ENCODE measurements around the gene PRKN. TPM values are rescaled to one million over a fixed set of nuclear protein-coding genes. Genes with fewer than 3 reads are reported as not detected.

The PRKN gene
- total RNA-seq, 2 donors from 2014 or later = 7.6 to 7.9 TPM

DNA sequence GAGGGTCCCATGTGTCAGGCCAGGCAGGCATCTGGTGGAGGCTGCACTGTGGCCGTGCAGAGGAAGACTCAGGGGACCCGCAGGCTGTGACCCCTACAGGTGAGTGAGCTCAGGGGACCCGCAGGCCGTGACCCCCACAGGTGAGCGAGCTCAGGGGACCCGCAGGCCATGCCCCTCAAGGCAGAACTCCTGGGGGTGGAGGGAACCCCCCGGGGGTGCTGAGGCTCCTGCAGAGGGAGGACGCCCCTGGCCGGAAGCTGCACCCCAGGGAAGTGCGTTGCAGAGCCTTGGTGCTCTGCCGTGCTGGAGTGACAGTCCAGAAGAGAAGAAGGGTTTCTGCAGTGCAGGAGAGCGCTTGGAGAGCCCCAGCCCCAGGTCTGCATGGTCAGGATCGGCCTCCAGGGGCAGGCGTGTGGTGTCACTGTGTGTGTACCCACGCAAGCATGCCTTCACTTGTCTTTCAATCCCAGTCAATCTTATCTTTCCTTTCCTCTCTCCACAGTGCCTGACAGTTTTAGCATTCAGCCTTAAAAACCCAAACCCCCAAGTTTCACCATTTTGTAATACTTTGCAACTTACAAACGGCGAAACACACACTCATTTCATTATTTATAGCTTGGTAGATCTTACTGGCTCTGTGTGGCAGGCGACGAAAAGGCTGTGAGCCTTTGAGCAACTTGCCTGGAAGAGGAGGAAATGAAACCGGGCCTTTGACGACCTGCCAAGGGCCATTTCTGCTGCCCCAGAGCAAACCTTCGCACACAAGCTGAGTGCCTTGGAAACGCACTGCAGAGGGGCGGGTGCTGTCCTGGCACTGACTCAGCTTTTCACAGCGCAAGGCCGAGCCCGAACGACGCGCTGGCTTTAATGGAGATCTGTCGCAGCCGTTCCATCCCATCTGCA, 1352.3 kb downstream of the PRKN start:
- DNase-seq (ENCODE audit: low spot score) = peak; percentile 94
- intact Hi-C loops (cut with DNase I) = loop anchor here (5.0 kb wide), 2 partner anchors 223 to 443 kb away; no protein-coding TSS in a partner anchor

GRCh38 chr6:161373905-161374451, 1353.6 kb downstream of the PRKN start:
- DNase-seq (ENCODE audit: low spot score) = peak; percentile 92
- intact Hi-C loops (cut with DNase I) = loop anchor here in 1 of 2 donors (5.0 kb wide), 2 partner anchors 222 to 442 kb away; no protein-coding TSS in a partner anchor

DNA sequence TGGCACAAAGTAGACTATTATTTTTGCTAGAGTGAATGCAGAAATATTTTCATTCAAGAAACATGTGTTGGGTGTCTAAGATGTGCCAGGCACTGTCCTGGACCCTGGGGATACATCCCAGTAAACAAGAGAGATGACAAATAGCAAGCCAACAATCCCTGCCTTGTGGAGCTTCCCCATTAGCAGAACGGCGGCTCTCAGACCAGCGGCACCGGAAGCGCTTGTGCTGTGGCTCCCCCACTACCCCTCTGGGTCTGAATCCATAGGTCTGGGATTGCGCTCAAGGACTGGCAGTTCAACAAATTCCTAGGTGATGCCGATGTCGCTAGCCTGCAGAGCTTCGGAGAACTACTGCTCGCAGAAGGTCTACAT, 1355.2 kb downstream of the PRKN start:
- intact Hi-C loops (cut with DNase I) = loop anchor here in 1 of 2 donors (5.0 kb wide), 2 partner anchors 220 to 440 kb away; no protein-coding TSS in a partner anchor

DNA sequence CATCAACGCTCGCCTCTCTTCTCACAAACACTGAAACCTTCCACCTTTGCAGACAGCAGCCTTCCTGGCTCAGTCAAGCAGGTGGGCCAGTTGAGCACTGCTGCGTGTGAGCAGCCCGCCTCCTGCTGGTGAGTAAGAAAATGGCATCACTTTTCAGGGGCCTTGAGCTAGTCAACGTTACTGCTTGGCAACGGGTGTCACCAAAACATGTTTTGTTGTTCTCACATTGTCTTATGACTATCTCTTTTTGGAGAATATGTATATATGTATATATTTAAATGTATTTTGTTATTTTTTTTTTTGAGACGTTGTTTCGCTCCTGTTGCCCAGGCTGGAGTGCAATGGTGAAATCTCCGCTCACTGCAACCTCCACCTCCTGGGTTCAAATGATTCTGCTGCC, 1356.7 kb downstream of the PRKN start:
- intact Hi-C loops (cut with DNase I) = loop anchor here in 1 of 2 donors (5.0 kb wide), 2 partner anchors 219 to 439 kb away; no protein-coding TSS in a partner anchor

More for the DNA sequence above, 1355.2 kb downstream of the PRKN start:
- DNase-seq (ENCODE audit: low spot score) = no peak

DNA sequence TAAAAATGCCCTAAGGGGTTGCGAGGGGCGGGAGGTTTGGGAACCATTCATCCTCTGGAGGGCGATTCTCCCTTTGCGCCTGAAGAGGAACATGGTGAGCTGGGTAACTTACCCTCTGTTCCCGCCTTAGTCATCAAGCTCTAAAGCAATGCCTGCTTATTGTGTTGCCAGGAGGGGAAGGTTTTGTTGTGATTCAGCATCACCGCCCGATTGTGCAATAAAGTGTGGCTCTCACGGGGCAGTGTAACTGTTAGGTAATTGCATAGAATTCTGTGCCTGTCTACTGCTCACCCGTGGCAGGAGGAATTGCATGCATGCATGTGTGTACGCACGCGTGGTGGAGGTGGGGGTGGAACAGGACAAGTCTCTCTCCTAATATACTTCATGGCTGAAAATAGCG, 1358.2 kb downstream of the PRKN start:
- no peak for DNase-seq (ENCODE audit: low spot score)
- intact Hi-C loops (cut with DNase I) = loop anchor here in 1 of 2 donors (2.0 kb wide), 1 partner anchor 625 kb away; no protein-coding TSS in a partner anchor

More for the DNA sequence above, 1356.7 kb downstream of the PRKN start:
- no peak for DNase-seq (ENCODE audit: low spot score)

- intact Hi-C loops (cut with DNase I) = loop anchor here in 1 of 2 donors (2.0 kb wide), 1 partner anchor 624 kb away; no protein-coding TSS in a partner anchor
- DNase-seq (ENCODE audit: low spot score) = peak; percentile 66
Measured at GRCh38 chr6:161368514-161368913, 1359.1 kb downstream of the PRKN start.

GRCh38 chr6:161367472-161367871, 1360.1 kb downstream of the PRKN start:
- DNase-seq (ENCODE audit: low spot score) = peak; percentile 72
- intact Hi-C loops (cut with DNase I) = no loop called here

GRCh38 chr6:161366301-161366923, 1361.2 kb downstream of the PRKN start:
- intact Hi-C loops (cut with DNase I) = no loop called here

GRCh38 chr6:161365633-161366032, 1361.9 kb downstream of the PRKN start:
- DNase-seq (ENCODE audit: low spot score) = no peak

More at GRCh38 chr6:161366301-161366923, 1361.2 kb downstream of the PRKN start:
- DNase-seq (ENCODE audit: low spot score) = peak; percentile 24

GRCh38 chr6:161363286-161363685, 1364.3 kb downstream of the PRKN start:
- DNase-seq (ENCODE audit: low spot score) = no peak
- intact Hi-C loops (cut with DNase I) = no loop called here

More at GRCh38 chr6:161365633-161366032, 1361.9 kb downstream of the PRKN start:
- intact Hi-C loops (cut with DNase I) = no loop called here

DNA sequence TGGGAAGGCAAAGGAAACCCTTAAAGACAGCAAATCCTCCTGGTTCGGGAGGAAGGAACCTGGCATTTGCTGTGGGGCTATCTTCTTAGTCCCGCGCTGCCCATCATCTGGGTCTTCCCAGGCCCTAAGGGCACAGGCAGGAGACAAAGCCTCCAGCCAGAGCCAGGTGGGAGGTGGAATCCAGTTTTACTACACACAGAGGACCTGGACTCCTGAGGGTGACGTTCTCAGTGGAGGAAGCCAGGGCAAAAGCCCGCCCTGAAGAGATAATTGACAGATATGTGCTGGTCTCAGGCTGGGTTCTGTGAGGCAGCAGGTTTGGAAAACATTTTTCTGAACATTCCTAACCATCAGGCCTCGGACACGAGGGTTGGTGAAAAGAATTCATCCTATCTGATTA, 1365.3 kb downstream of the PRKN start:
- intact Hi-C loops (cut with DNase I) = no loop called here
- no peak for DNase-seq (ENCODE audit: low spot score)

GRCh38 chr6:161361529-161361928, 1366.0 kb downstream of the PRKN start:
- intact Hi-C loops (cut with DNase I) = no loop called here
- no peak for DNase-seq (ENCODE audit: low spot score)

DNA sequence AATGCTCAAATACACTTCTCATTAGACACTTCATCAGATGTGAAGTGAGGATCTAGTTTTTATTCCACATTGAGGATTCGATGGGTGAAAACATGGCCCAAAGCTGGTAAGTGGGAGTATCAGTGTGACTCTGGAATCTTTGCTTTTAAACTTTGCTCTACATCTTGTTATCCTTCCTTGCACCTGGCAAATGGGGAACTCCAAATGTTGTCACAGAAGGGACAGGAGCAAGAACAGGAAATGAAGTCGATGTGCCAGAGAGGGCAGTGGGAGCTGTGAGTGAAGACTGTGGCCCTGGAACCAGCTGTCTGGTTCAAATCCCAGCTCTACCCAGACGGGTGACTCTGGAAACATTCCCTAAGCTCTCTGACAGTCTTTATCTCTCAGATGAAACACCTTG, 1367.0 kb downstream of the PRKN start:
- DNase-seq (ENCODE audit: low spot score) = no peak
- intact Hi-C loops (cut with DNase I) = no loop called here

GRCh38 chr6:161359618-161359945, 1368.0 kb downstream of the PRKN start:
- DNase-seq (ENCODE audit: low spot score) = no peak

GRCh38 chr6:161356167-161356854, 1371.3 kb downstream of the PRKN start:
- DNase-seq (ENCODE audit: low spot score) = no peak
- intact Hi-C loops (cut with DNase I) = no loop called here

More at GRCh38 chr6:161359618-161359945, 1368.0 kb downstream of the PRKN start:
- intact Hi-C loops (cut with DNase I) = no loop called here

- no peak for DNase-seq (ENCODE audit: low spot score)
- intact Hi-C loops (cut with DNase I) = no loop called here
Measured at GRCh38 chr6:161355696-161356095, 1371.9 kb downstream of the PRKN start.

- intact Hi-C loops (cut with DNase I) = no loop called here
- DNase-seq (ENCODE audit: low spot score) = no peak
Measured at GRCh38 chr6:161354956-161355355, 1372.6 kb downstream of the PRKN start.

DNA sequence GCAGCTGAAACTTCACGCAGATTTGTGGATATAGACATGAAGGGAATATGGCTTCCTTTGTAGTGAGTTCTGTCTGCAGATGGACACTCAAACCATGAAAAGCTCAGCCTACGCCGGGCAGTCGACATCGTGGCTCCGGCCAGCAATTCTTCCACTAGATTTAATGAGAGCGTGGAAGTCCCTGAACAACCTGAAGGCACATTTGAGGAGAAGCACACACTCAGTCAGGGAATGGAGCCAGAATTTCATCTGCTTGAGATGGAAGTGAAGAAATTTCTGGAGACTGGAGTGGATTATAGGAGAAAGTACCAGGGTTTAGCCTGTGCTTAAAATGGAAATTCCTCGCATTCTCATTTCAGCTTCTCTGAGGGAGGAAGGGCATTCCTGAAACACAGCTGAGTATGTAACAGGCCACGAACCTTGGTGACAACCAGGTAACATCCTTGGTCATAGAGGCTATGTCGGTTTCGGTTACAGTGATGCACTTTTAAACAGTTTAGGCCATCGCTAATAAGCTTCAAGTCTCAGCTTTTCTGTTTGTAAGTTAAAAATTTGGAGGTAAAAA, 1373.2 kb downstream of the PRKN start:
- no peak for DNase-seq (ENCODE audit: low spot score)
- intact Hi-C loops (cut with DNase I) = no loop called here

GRCh38 chr6:161353208-161353613, 1374.4 kb downstream of the PRKN start:
- DNase-seq (ENCODE audit: low spot score) = no peak

More at GRCh38 chr6:161353208-161353613, 1374.4 kb downstream of the PRKN start:
- intact Hi-C loops (cut with DNase I) = no loop called here
